ENCODE results near the gene BCAS3.

- no peak for TF ChIP-seq CTCF (IDR thresholded peaks at IDR 0.05)
- TF ChIP-seq POLR2A (IDR thresholded peaks at IDR 0.05): no peak
Observed at GRCh38 chr17:60989846-60990245, 312.2 kb downstream of the BCAS3 start.
